SK-N-MC (cell line): ENCODE measurements around the gene PCTP.

Experiments used
- EZH2 ChIP-seq: fragments of 200-600 bp; sonication (generic); IDR thresholded peaks from one replicate; pipeline ENCODE4 v1.6.1; 2017; ENCODE audit warnings: antibody characterized with exemption
- POLR2AphosphoS5 ChIP-seq: IDR thresholded peaks from 2 replicates; pipeline ENCODE4 v1.6.1; 2012; ENCODE audit warnings: mild to moderate bottlenecking, low read depth, low read length, borderline replicate concordance

DNA sequence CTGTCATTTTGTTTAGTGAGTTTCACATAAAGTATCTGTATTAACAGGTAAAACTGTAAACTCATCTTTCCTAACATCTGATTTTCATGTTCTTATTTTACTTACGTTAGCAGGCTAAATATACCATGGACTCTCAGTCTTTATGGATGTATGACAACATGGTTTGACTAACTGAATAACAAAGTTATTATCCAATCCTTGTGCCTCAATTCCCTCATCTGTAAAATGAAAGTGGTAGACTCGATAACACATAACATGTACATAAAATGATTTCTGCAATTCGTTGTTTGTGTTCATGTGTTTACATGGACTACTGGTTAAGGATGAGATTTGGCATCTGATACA is 9.5 kb upstream of the PCTP start:
- no peak for TF ChIP-seq POLR2AphosphoS5
- no peak for TF ChIP-seq EZH2
